Raji (cell line): ENCODE results near the gene RBX1.
A peak's percentile ranks its signal among the peaks of the same experiment; 100 is the strongest.

ENCODE experiments used
- POLR2A ChIP-seq: IDR thresholded peaks from 2 replicates; pipeline ENCODE4 v1.6.1; 2011; ENCODE audit warnings: low read depth, low read length, control low read depth; ENCODE audit not compliant: insufficient read depth

RBX1 gene

GRCh38 chr22:40950962-40951794, at the start of gene RBX1:
TSS of gene RBX1 (plus strand) at chr22:40951378. CDS start at chr22:40951399, 21 bp downstream.
- TF ChIP-seq POLR2A, result peak; percentile 77

- no peak for TF ChIP-seq POLR2A
Observed at GRCh38 chr22:40904101-40904500, 47.1 kb upstream of the RBX1 start.

GRCh38 chr22:40908895-40909294, 42.3 kb upstream of the RBX1 start:
- TF ChIP-seq POLR2A, result no peak

GRCh38 chr22:40911772-40912171, 39.4 kb upstream of the RBX1 start:
- no peak for TF ChIP-seq POLR2A

- no peak for TF ChIP-seq POLR2A
Observed at GRCh38 chr22:40919446-40919845, 31.7 kb upstream of the RBX1 start.

- TF ChIP-seq POLR2A, result no peak
Observed at GRCh38 chr22:40920526-40920925, 30.7 kb upstream of the RBX1 start.

- TF ChIP-seq POLR2A, result no peak
Observed at GRCh38 chr22:40922484-40923303, 28.5 kb upstream of the RBX1 start.

- TF ChIP-seq POLR2A, result no peak
Observed at GRCh38 chr22:40928657-40929056, 22.5 kb upstream of the RBX1 start.

- no peak for TF ChIP-seq POLR2A
Observed at GRCh38 chr22:40932396-40932795, 18.8 kb upstream of the RBX1 start.

- no peak for TF ChIP-seq POLR2A
Observed at GRCh38 chr22:40939202-40939601, 12.0 kb upstream of the RBX1 start.

GRCh38 chr22:40951795-40952605, 822 bp downstream of the RBX1 start:
- TF ChIP-seq POLR2A, result peak; percentile 52; the same call in 1 of the 2 replicates

GRCh38 chr22:40953471-40953870, 2.3 kb downstream of the RBX1 start:
- no peak for TF ChIP-seq POLR2A

- no peak for TF ChIP-seq POLR2A
Observed at GRCh38 chr22:40954113-40954512, 2.9 kb downstream of the RBX1 start.

- no peak for TF ChIP-seq POLR2A
Observed at GRCh38 chr22:40955571-40955970, 4.4 kb downstream of the RBX1 start.

- no peak for TF ChIP-seq POLR2A
Observed at GRCh38 chr22:40957601-40958000, 6.4 kb downstream of the RBX1 start.
